Gastrocnemius medialis (tissue), 4 donors: ENCODE results near the gene WDR18. TPM values are rescaled to one million over a fixed set of nuclear protein-coding genes. Genes with fewer than 3 reads are reported as not detected.

Experiments used
- ATAC-seq, 2 donors: fragments of 150-250 bp; one replicate each; pipeline ENCODE4 v1.9.1; 2016
- DNase-seq, 2 donors: peaks; one replicate each; pipeline ENCODE4 v3.0.0-alpha.2; 2019
- H3K27ac ChIP-seq, 4 donors: fragments of 200-600 bp; sonication (generic); 1 replicate in 1 of 4; 2 replicates in 3 of 4; pipeline ENCODE4 v1.5.1; 2016 to 2018; ENCODE audit warnings: mild to moderate bottlenecking in 2 of 4, moderate library complexity in 1 of 4
- H3K27me3 ChIP-seq, 3 donors: fragments of 200-600 bp; sonication (generic) in 2 of 3; 1 replicate in 1 of 3; 2 replicates in 2 of 3; pipeline versions ENCODE4 v1.5.1 to v1.6.0; 2016 to 2019; ENCODE audit warnings: mild to moderate bottlenecking in 1 of 3, moderate library complexity in 1 of 3
- H3K36me3 ChIP-seq, 2 donors: fragments of 200-600 bp; sonication (generic) in 1 of 2; one replicate each; pipeline ENCODE4 v1.5.1; 2017 to 2018
- H3K4me1 ChIP-seq, 2 donors: fragments of 200-600 bp; sonication (generic) in 1 of 2; one replicate each; pipeline ENCODE4 v1.5.1; 2016 to 2017; ENCODE audit warnings: mild to moderate bottlenecking in 2 of 2
- H3K4me3 ChIP-seq, 4 donors: fragments of 200-600 bp; sonication (generic) in 3 of 4; 1 replicate in 1 of 4; 2 replicates in 3 of 4; pipeline ENCODE4 v1.5.1; 2016 to 2019; ENCODE audit warnings: mild to moderate bottlenecking in 2 of 4
- H3K9me3 ChIP-seq, 3 donors: fragments of 200-600 bp; sonication (generic) in 2 of 3; 1 replicate in 1 of 3; 2 replicates in 2 of 3; pipeline ENCODE4 v1.5.1; 2016 to 2019
- POLR2A ChIP-seq, 2 donors: fragments of 450-650 bp; IDR thresholded peaks; one replicate each; pipeline ENCODE4 v1.6.1; 2017; ENCODE audit warnings: antibody characterized with exemption in 2 of 2, mild to moderate bottlenecking in 2 of 2, moderate library complexity in 2 of 2
- in situ Hi-C, 4 donors: fragments of 200-750 bp; cut with MboI; loops; one replicate each; pipeline versions ENCODE4 v1.15.0 to v1.8.0; 2017; ENCODE audit warnings: low sequenced_read_pairs in 4 of 4
- intact Hi-C: fragments of 100-400 bp; cut with DNase I; formaldehyde crosslinking; loops from one replicate; pipeline ENCODE4 v1.15.1; 2023; ENCODE audit warnings: low total_unique reads
- total RNA-seq, 4 donors: library from RNA; depleted of rRNA; stranded (reverse); fragments of >200 nt; gene quantifications; one replicate each; pipeline versions ENCODE4 v1.1.0 to v1.2.3, GENCODE V29; 2016
- TF ChIP-seq, protein P1 (sequence below), 5 experiments: fragments of 450-650 bp in 3 of 5; fragments of 200-600 bp in 2 of 5; sonication (generic) in 2 of 5; IDR thresholded peaks in 4 of 5; conservative IDR thresholded peaks in 1 of 5; 1 replicate in 4 of 5; 2 replicates in 1 of 5; pipeline ENCODE4 v1.5.1; 2016 to 2019; ENCODE audit warnings: antibody characterized with exemption in 5 of 5, mild to moderate bottlenecking in 3 of 5, moderate library complexity in 3 of 5

The WDR18 gene
- total RNA-seq, 4 donors from 2014 or later = 4.4 to 59.0 (median 28.6) TPM

DNA sequence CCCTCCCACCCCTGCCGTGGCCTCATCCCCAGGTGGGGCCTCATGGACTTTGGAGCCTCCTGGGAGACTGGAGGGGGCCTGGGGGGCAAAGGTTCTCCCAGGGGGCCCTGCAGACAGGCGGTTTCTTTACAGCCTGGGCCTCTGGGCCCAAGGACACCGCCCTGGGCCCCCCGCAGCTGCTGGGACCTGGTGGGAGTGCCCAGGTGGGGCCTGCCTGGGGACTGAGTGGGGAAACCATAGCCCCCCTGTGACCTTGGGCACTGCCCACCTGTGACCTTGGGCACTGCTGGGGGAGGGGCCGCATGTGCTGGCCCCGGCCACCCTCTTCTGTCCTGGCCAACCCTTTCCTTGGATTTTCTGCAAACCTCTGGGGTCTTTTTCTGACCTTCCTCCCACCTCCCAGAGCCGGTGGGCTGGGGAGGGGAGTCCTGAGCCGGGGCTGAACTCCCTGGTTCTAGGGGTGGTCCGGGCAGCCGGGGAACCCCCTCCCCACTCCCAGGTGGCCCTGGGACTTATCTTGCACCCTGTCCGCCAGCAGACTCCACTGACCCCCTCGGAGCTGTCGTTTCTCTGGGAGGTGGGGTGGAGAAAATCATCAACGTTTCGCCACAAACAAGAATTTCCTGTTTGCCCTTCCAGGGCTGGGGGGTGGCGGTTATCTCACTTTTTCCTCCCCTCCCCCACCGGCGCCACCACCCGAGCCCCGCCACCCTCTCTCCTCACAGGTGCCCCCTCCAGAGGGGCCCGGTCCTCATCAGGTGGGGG lies 31.3 kb upstream of the WDR18 start:
- no peaks in the 10 kb centered on the region for H3K4me1 ChIP-seq
- no peak overlapping the region for H3K4me3 ChIP-seq

GRCh38 chr19:953445-954271 lies 30.5 kb upstream of the WDR18 start:
- H3K4me1 ChIP-seq = no peaks in the 10 kb centered on the region
- in situ Hi-C loops (no loop called here), intact Hi-C loops (no loop called here)
- no peak overlapping the region for H3K27ac ChIP-seq
- TF ChIP-seq, protein P1, sequence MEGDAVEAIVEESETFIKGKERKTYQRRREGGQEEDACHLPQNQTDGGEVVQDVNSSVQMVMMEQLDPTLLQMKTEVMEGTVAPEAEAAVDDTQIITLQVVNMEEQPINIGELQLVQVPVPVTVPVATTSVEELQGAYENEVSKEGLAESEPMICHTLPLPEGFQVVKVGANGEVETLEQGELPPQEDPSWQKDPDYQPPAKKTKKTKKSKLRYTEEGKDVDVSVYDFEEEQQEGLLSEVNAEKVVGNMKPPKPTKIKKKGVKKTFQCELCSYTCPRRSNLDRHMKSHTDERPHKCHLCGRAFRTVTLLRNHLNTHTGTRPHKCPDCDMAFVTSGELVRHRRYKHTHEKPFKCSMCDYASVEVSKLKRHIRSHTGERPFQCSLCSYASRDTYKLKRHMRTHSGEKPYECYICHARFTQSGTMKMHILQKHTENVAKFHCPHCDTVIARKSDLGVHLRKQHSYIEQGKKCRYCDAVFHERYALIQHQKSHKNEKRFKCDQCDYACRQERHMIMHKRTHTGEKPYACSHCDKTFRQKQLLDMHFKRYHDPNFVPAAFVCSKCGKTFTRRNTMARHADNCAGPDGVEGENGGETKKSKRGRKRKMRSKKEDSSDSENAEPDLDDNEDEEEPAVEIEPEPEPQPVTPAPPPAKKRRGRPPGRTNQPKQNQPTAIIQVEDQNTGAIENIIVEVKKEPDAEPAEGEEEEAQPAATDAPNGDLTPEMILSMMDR (IDR thresholded peaks at IDR 0.05 in 4 of 5, conservative IDR thresholded peaks at IDR 0.05 in 1 of 5) = no peak
- TF ChIP-seq POLR2A (IDR thresholded peaks at IDR 0.05) = no peak
- H3K27me3 ChIP-seq = peaks cover 0 to 20% (median 11%) of the 10 kb centered on the region in 3 donors
- H3K9me3 ChIP-seq = no peaks in the 10 kb centered on the region
- ATAC-seq = no peak
- no peak for DNase-seq
- no peaks in the 10 kb centered on the region for H3K36me3 ChIP-seq
- no peak overlapping the region for H3K4me3 ChIP-seq

More for the DNA sequence above, 31.3 kb upstream of the WDR18 start:
- no peaks in the 10 kb centered on the region for H3K9me3 ChIP-seq
- intact Hi-C loops (no loop called here), in situ Hi-C loops (no loop called here)
- DNase-seq (no peak), ATAC-seq (no peak)
- peaks cover 0 to 20% (median 11%) of the 10 kb centered on the region in 3 donors for H3K27me3 ChIP-seq
- H3K27ac ChIP-seq = no peak overlapping the region
- TF ChIP-seq POLR2A (IDR thresholded peaks at IDR 0.05) = no peak
- TF ChIP-seq, protein P1 (IDR thresholded peaks at IDR 0.05 in 4 of 5, conservative IDR thresholded peaks at IDR 0.05 in 1 of 5) = no peak
- H3K36me3 ChIP-seq = no peaks in the 10 kb centered on the region

DNA sequence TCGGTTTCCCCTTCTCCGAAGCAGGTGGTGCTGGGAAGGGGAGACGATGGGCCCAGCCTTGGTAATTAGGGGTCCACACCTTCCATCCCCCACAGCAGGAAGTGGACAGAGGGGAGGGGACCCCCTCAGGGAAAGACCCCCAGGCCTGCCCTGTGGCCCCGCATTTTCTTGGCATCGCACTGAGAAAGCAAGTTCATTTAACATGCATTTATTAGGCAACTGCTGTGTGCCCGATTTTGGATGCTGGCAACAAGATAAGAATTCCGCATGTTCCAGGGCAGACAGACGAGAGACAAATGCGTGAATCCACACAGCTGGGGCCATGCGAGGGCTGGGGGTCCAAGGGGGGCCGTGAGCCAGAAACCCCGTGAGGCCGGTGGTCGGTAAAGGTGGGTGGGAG lies 29.9 kb upstream of the WDR18 start:
- intact Hi-C loops = no loop called here
- H3K9me3 ChIP-seq = no peaks in the 10 kb centered on the region
- TF ChIP-seq POLR2A (IDR thresholded peaks at IDR 0.05) = no peak
- no peak overlapping the region for H3K27ac ChIP-seq
- in situ Hi-C loops = no loop called here
- H3K36me3 ChIP-seq = no peaks in the 10 kb centered on the region
- ATAC-seq (no peak), DNase-seq (no peak)
- H3K27me3 ChIP-seq = peaks cover 0 to 20% (median 11%) of the 10 kb centered on the region in 3 donors
- H3K4me3 ChIP-seq = no peak overlapping the region
- no peaks in the 10 kb centered on the region for H3K4me1 ChIP-seq

- intact Hi-C loops (no loop called here), in situ Hi-C loops (no loop called here)
- peaks cover 0 to 20% (median 11%) of the 10 kb centered on the region in 3 donors for H3K27me3 ChIP-seq
- no peaks in the 10 kb centered on the region for H3K9me3 ChIP-seq
- DNase-seq (no peak), ATAC-seq (no peak)
- no peak overlapping the region for H3K27ac ChIP-seq
- TF ChIP-seq, protein P1 (IDR thresholded peaks at IDR 0.05 in 4 of 5, conservative IDR thresholded peaks at IDR 0.05 in 1 of 5) = no peak
- no peak for TF ChIP-seq POLR2A (IDR thresholded peaks at IDR 0.05)
- no peak overlapping the region for H3K4me3 ChIP-seq
- no peaks in the 10 kb centered on the region for H3K4me1 ChIP-seq
- no peaks in the 10 kb centered on the region for H3K36me3 ChIP-seq
Observed at GRCh38 chr19:954672-955494, 29.3 kb upstream of the WDR18 start.
